NOMO-1 (cell line): ENCODE data around the gene SMCO2.

Source experiments
- DNase-seq, 2 experiments: peaks; one replicate each; lab custom pipeline; 2025; ENCODE audit not compliant: unreplicated experiment in 2 of 2; lab: John Stamatoyannopoulos, UW

The SMCO2 gene

DNA sequence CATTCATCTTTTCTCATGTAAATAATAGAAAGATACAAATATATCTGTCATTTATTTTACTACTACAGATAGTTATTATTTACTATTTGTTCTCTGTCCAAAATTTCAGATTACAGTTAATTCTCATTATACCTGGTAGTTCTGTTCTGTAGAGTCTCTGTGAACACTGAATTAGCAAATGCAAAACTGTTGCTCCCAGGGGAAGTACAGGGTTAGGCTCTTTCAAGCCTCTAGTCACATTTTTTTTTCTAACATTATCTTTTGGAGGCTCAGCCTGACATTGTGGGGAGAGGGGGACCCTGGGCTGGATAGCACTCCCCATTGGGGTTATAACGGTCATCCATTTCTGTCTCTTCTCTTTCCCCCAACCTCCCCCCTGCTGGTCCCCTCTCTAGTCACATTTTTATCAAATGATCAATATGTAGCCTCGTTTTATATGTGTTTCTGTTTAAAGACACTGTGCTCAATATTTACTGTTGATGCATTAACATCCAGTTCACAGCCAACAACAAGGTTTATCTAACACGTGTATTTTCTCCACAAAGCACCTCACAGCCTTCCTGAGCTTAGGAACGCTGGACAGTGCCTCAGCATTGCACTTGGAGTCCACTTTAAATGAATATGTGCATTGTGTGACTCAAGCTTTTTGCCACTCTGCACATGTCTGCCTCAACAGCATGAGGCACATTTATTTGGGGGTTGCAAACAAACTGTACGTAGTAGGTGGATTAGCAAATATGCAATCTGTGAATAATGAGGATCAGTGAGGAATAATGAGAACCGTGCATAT lies 4.7 kb downstream of the SMCO2 start:
- DNase-seq = no peak

DNA sequence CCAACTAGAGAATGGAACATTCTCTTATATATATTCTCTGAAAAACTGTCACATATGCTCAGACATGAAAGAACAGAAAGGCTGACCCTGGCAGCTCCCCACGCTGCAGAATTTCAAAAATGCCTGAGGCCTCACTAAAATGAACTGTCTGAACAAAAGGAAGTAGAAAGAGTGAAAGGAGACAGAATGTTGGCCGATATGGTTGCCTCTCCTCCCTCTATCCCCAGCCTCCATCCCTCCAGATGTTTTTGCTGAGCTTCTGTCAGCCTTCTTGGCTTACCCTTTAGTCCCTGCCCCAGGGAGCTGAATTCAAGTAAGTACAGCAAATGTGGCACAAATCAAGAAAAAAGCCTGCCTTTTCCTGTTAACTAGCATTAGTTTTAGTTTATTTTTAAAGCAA lies 6.9 kb downstream of the SMCO2 start:
- DNase-seq = no peak

DNA sequence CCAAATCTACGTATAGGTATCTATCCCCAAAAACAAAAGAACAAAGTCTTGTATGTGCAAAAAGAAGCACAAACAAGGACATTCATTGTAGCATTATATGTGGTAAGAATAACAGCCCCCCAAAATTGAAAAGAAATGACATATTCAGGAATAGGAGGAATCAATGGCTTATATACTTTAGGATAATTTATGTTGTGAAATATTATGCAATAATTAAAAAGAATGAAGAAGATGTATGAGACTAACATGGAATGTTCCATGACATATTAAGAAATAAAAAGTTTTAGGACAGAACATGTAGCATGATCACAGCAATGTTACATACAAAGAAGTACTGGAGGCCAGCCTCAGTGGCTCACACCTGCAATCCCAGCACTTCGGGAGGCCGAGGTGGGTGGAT lies 9.1 kb downstream of the SMCO2 start:
- no peak for DNase-seq

DNA sequence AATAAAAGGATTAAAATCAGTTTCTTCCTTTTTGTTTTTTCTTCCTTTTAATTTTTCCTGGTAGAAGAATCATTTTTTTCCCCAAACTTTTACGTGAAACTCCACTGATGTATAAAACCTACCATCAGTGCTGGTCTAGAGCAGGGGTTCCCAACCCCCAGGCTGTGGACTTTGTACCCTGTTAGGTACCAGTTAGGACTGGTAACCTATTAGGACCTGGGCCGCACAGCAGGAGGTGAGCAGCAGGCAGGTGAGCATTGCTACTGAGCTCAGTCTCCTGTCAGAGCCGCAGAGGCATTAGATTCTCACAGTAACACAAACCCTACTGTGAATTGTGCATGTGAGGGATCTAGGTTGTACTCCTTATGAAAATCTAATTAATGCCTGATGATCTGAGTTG lies 10.1 kb downstream of the SMCO2 start:
- no peak for DNase-seq

DNA sequence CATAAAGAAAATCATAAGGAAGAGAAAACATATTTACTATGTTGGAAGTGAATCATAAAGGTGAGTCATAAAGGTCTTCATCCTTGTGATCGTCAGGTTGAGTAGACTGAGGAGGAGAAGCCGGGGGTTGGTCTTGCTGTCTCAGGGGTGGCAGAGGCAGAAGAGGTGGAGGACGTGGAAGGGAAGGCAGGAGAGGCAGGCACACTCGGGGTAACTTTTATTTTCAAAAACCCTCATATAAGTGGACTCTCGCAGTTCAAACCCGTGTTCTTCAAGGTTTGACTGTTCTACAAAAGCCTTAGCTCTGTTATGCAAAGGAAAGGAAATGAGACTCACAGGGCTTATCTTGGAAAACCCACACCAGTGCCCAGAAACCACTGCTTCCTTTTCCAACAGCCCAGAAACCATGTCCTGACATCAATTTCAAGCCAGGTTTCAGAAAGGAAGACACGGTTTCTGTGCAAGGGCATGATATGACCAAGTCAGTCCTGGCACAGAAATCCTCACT lies 14.0 kb downstream of the SMCO2 start:
- DNase-seq = peak; percentile 6 to 8

DNA sequence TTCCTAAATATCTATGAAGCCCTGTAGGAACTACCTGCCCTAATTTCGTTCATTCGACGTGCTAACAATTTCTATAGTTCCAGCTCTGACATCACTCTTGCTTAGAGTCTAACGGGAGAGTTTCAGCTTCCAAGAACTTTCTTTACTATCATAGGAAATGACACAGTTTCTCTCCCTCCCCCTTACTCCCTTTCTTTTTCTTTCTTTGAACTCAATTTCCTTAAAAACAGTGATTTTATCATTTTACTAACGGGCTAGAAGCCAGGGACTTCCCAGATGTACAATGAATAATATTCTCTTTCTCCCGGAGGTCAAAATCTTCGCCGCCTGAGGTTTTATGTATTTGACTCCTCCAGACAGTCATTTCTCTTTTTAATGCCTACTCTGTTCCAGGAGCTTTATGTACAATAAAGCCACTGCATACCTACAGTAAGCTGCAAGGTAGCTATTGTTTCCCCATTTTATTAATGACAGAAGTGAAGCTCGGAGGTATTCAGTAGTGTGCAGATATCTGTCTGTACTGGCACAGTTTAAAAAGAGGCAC lies 15.7 kb downstream of the SMCO2 start:
- no peak for DNase-seq

DNA sequence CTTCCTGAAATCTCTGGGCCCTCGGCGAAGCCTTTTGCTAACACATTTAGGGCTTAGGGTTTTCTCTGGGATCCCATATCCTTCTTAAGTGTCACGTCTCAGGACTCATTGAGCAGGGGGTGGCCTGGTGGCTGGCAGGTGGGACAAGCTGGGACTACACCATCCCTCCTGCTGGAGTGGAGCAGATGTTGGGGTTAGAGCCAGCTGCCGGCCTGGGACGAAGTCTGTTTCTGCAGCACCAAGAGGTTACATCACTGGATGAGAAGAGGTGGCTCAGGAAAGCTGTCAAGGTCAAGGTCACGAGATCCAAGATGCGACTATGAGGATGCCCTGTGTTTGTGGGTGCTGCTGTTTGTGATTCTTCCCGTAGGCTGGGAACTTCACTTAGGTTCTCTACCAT lies 16.3 kb downstream of the SMCO2 start:
- no peak for DNase-seq

DNA sequence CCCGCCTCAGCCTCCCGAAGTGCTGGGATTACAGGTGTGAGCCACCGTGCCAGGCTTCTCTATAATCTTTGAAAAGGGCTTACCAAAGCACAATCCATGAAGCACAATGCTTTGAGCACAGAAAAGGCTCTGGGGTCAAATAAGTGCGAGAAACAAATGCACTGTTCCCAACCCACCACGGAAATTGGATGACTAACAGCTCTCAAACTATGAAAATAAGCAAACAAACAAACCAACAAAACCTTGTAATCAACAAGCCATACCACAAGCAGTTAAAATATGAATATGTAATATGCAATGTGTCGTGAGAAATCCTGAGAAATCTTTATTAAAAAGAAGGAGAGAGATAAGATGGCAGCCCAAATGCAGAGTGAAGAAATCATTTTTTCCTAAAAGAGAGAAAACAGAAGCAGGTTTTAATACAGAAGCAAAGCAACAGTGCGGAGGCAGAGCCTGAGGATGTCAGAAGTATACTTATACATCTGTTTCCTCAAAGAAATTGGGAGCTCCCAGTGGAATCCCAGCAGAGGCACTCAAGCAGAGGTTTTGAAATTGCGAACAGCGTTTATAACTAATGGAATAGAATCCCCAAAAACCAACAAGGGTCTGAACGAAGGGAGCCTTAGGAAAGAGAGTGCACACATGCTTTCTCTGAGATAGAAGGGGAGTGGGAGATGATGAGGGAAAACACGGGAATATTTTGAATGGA lies 17.1 kb downstream of the SMCO2 start:
- DNase-seq = no peak

DNA sequence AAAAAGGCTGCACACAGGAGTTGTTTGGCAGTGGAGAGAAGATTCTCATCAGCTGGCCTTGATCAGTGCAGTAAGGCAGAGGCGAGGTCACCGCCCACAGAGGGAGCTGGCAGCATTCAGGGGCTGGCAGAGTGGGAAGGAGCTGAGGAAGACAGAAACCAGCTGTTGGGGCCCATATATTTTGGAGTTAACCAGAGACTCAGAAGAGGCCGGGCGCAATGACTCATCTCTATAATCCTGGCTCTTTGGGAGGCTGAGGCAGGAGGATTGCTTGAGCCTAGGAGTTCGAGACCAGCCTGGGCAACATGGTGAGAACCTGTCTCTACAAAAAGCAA lies 17.7 kb downstream of the SMCO2 start:
- DNase-seq = no peak

DNA sequence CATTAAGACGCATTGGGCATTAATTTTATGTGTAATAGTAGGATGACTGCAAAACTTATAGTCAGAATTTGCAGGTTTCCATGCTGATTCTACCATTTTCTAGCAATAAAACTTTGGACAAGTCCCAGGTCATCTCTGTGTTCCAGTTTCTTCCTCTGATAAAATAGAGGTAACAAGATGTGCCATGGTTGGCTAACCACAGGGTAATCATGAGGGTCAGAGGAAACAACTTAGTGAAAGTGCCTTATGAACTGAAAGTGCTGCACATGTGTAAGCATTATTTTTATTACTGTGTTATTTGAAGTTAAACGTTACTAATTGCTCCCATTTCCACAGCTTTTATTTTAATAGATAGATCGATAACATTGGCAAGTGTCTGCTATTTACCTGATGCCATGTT lies 21.1 kb downstream of the SMCO2 start:
- no peak for DNase-seq

DNA sequence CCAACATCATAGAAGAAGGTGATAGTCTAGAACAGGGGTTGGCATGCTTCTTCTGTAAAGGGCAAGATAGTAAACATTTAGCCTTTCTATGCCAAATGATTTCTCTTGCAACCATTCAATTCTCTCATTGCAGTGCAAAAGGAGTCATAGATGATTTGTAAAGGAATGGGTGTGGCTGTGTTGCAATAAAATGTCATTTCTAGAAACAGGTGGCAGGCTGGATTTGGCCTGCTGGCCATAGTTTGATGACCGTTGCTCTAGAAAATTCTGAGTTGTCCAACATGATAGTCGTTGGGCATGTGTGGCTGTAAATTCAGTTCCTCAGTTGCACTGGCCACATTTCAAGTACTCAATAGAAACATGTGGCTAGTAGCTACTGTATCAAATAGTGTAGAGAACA lies 21.7 kb downstream of the SMCO2 start:
- DNase-seq = no peak

DNA sequence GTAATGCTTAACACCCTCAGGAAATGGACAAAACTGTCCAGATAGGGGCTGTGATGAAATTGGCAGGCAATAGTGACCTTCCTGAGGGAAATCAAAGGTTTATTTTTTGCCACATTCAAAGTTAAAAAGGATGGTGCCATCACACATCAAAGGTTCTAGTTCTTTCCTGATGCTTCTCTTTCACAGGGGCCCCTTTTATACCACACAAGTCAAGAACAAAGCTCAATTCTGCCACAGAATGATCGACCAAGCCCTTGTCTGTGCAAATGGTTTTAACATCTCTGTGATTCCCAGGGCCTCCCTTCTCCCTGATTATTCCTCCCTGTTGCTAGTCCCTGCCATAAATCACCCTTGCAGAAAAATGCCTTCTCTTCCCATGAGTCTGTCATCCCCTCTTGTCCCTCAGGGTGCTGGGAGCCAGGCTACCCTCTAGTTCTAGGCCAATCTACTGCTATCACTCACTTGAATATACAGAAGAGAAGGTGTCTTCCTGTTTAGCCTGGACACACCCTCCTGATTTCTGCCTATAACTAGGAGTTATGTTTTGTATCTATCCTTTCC lies 22.7 kb downstream of the SMCO2 start:
- no peak for DNase-seq

DNA sequence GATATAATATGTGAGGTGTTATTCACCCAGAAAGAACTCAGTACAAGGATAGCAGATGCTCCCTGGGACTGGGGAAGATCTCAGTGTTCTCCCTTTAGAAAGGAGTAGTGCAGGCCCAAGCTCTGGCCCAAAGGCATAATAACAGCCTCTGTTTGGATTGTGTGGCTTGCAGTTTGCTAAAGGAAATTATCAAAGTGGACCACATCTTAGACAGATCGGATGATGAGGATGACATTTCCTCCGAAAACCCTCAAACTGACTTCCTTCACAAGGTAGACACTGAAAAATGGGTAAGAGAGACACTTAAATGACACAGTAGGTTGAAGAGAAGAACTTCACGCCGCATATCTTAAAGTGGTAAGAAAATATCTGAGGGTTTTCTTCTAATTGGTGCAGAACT lies 26.1 kb downstream of the SMCO2 start:
- no peak for DNase-seq

DNA sequence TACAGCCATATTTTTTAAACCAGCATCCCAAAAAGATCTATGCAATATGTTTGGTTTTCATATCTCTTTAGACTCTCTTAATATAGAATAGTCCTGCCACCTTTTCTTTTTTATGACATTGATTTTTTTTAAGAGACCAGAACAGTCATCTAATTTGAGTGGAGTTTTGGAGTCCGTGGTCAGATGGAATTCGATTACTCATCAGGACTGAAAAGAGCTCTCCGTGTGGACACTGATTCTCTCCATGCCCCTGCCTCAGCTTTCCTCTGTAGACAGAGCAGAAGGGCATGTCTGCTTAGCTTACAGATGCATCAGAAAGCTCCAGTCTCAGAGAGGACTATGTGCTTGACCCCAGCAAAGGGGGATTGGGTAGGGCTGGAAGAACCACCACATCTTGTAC lies 27.8 kb downstream of the SMCO2 start:
- no peak for DNase-seq

DNA sequence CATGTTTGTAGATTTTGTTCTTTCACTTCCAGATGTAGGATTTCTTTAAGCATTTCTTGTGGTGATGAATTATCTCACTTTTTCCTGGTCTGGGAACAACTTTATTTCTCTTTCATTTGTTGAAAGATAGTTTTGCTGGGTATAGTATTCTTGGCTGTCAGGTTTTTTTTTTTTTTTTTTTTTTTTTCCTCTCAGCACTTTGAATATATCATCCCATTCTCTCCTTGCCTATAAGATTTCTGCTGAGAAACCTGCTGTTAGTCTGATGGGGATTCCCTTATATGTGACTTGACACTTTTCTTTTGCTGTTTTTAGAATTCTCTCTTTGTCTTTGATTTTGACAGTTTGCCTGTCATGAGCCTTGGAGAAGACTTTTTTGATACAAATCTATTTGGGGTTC lies 30.5 kb downstream of the SMCO2 start:
- no peak for DNase-seq

DNA sequence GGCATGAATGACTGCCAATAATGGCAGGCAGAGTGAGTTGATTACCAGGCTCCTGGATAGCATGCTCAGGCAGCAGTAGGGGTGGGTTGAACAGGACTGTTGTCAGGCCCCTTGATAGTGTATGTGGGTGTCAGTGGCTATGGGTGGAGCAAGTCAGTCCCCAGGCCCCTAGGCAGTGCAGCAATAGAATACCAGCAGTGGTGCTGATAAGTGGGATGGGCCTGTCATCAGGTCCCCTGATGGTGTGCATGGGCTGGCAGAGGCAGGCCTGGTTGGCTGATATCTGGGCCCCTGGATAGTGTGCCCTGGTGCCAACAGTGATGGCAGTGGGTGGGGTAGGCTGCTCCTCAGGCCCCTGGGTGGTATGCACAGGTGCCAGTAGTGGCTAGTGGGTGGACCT lies 32.4 kb downstream of the SMCO2 start:
- no peak for DNase-seq

DNA sequence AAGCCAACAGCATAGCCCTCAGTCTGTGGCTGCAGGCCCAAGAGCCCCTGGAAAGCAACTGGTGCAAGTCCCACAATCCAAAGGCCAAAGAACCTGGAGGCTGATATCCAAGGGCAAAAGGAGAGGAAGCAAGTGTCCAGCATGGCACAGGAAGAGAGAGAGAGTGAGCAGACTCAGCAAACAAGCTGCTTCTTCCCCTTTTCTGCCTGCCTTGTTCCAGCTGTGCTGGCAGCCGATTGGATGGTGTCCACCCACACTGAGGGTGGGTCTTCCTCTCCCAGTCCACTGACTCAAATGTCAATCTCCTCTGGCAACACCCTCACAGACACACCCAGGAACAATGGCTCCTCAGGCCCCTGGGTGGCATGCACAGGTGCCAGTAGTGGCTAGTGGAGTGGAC lies 33.5 kb downstream of the SMCO2 start:
- DNase-seq = no peak

DNA sequence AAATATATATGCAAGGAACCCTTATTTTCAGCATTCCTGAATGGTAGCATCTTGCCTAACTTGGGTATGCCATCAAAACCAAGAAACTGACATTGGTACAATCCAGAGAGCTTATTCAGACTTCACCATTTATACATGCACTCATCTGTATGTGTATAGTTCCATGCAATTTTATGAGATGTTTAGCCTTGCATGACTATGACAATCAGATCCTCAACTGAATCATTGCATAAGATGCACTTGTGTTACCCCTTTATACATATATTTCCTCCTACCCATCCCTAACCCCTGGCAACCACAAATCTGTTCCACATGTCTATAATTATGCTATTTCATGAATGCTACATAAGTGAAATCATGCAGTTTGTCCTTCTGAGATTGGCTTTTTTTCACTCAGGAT lies 40.4 kb downstream of the SMCO2 start:
- DNase-seq = no peak

DNA sequence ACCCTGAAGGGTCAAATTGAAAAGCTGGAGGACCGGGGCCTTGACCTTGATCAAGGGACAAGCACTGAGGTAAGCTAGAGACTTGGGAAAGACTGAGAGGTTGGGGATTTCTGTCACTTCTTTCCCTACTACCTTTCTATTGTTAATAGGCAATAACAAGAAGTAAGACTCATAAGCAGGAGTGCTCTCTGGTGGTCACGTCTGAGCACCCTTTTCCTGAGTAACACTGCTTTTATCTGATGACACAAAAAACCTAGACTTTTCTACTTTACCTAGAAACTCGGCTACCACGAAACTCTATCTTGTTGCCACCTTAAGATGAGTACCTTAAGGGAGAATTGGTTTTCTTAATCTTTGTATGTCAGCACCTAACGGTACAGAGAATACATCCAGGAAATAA lies 41.9 kb downstream of the SMCO2 start:
- DNase-seq = no peak

DNA sequence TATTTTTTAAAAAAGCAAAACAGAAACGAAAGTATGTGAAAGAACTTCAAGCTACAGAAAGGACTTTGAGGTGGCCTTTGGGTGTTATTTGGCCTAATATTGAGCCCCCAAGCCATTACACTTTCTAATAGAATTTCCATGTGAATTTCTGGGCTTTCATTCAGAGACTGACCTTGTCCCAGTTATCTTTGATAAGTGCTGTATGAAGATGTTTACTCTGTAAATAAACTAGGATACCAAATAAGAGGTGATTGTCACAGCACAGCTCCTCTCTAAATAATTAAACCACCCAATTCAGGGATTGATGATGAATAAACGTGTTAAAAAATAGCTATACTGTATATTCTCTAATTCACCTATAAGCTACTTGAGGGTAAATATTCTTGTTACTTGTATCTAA lies 44.7 kb downstream of the SMCO2 start:
- no peak for DNase-seq

DNA sequence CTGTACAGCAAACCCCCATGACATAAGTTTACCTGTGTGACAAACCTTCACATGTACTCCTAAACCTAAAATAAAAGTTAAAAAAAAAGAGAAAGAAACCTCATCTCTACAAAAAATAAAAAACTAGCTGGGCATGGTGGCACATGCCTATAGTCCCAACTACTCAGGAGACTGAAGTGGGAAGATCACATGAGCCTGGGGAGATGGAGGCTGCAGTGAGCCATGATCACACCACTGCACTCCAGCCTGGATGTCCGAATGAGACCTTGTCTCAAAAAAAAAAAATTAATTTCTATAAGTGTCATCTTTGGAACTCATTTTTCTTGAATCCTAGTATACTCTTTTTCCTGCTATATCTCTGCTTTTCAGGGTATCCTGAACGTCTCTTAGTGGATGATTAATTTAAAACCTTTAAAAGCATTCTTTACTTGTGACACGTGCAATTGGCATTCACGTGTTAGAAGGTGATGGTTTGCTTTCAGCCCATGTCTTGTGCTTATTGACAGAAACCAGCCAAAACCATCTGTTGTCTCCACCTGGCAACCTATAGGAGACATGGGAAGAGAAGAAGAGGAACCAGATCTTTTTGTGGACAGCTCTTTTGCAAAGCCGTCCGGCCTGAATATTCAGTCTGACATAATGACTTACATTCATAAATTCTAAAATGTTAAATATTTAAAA lies 46.9 kb downstream of the SMCO2 start:
- DNase-seq = peak in 1 of 2 experiments; percentile 78
